Mesendoderm (in vitro differentiated cells): ENCODE data around the gene RGS17.

Experiments
- DNase-seq: peaks from one replicate; pipeline ENCODE4 v3.0.0; 2013
- H2AK5ac ChIP-seq: 2 replicates; pipeline ENCODE4 v1.6.1; 2013; ENCODE audit warnings: low read length, inconsistent platforms
- H2BK120ac ChIP-seq: 2 replicates; pipeline ENCODE4 v1.6.1; 2013; ENCODE audit warnings: low read depth, mild to moderate bottlenecking, low read length, moderate library complexity, mixed read lengths
- H2BK15ac ChIP-seq: replicated peaks from 2 replicates; pipeline ENCODE4 v1.6.1; 2013; ENCODE audit warnings: low read depth, mild to moderate bottlenecking, moderate library complexity
- H2BK5ac ChIP-seq: 2 replicates; pipeline ENCODE4 v1.6.1; 2013; ENCODE audit warnings: low read length, inconsistent platforms
- H3K18ac ChIP-seq: 2 replicates; pipeline ENCODE4 v1.6.1; 2013; ENCODE audit warnings: mild to moderate bottlenecking, low read length, mixed read lengths
- H3K23ac ChIP-seq: one replicate; pipeline ENCODE4 v1.6.1; 2013; ENCODE audit warnings: low read length
- H3K27ac ChIP-seq: 2 replicates; pipeline ENCODE4 v1.5.1; 2013; ENCODE audit warnings: low read depth, mild to moderate bottlenecking, inconsistent platforms, low read length, moderate library complexity
- H3K27me3 ChIP-seq: 2 replicates; pipeline ENCODE4 v1.6.1; 2013; ENCODE audit warnings: low read length, control low read depth, mild to moderate bottlenecking, inconsistent platforms; ENCODE audit not compliant: insufficient read depth, poor library complexity
- H3K36me3 ChIP-seq: 2 replicates; pipeline ENCODE4 v1.6.1; 2013; ENCODE audit warnings: low read length, inconsistent platforms; ENCODE audit not compliant: control insufficient read depth, insufficient read depth
- H3K4ac ChIP-seq: one replicate; pipeline ENCODE4 v1.6.1; 2013; ENCODE audit warnings: low read depth, mild to moderate bottlenecking, low read length, moderate library complexity
- H3K4me1 ChIP-seq: 2 replicates; pipeline ENCODE4 v1.6.1; 2013; ENCODE audit warnings: low read depth, low read length, inconsistent platforms; ENCODE audit not compliant: control insufficient read depth
- H3K4me2 ChIP-seq: 2 replicates; pipeline ENCODE4 v1.6.1; 2013; ENCODE audit warnings: low read length
- H3K4me3 ChIP-seq: 2 replicates; pipeline ENCODE4 v1.5.1; 2013; ENCODE audit warnings: mild to moderate bottlenecking, low read length
- H3K56ac ChIP-seq: one replicate; pipeline ENCODE4 v1.6.1; 2013; ENCODE audit warnings: low read length
- H3K79me1 ChIP-seq: 2 replicates; pipeline ENCODE4 v1.6.1; 2013; ENCODE audit warnings: low read length, inconsistent platforms
- H3K79me2 ChIP-seq: 2 replicates; pipeline ENCODE4 v1.6.1; 2013; ENCODE audit warnings: mild to moderate bottlenecking, low read length; ENCODE audit not compliant: control insufficient read depth, insufficient read depth
- H3K9ac ChIP-seq: 2 replicates; pipeline ENCODE4 v1.6.1; 2013; ENCODE audit warnings: low read length, inconsistent platforms
- H4K5ac ChIP-seq: one replicate; pipeline ENCODE4 v1.6.1; 2013; ENCODE audit warnings: low read length
- H4K8ac ChIP-seq: one replicate; pipeline ENCODE4 v1.6.1; 2013; ENCODE audit warnings: low read depth, mild to moderate bottlenecking, control low read depth, low read length, moderate library complexity
- WGBS: extraction: QIAGEN DNeasy Blood & Tissue Kit; methylation state at CpG from one replicate; pipeline ENCODE4 v1.1.7; 2013; ENCODE audit warnings: low lambda C conversion rate, missing lambda C conversion rate; ENCODE audit not compliant: insufficient coverage; ENCODE audit errors: extremely low coverage; 5-methylcytosine and 5-hydroxymethylcytosine counted together

The RGS17 gene

GRCh38 chr6:153146413-153146812, 15.3 kb upstream of the RGS17 start:
- no peak overlapping the region for H3K4me3 ChIP-seq

GRCh38 chr6:153145591-153145990, 14.5 kb upstream of the RGS17 start:
- no peak overlapping the region for H3K56ac ChIP-seq
- H2BK15ac ChIP-seq = no peak overlapping the region
- no peak overlapping the region for H3K23ac ChIP-seq
- no peak overlapping the region for H2BK120ac ChIP-seq
- H3K9ac ChIP-seq = no peak overlapping the region
- no peak overlapping the region for H3K4me3 ChIP-seq
- no peak overlapping the region for H3K18ac ChIP-seq
- H4K8ac ChIP-seq = no peak overlapping the region
- DNase-seq = peak; percentile 22
- H3K27me3 ChIP-seq = no peaks in the 10 kb centered on the region
- no peak overlapping the region for H4K5ac ChIP-seq
- H2BK5ac ChIP-seq = no peak overlapping the region
- H3K79me2 ChIP-seq = no peaks in the 10 kb centered on the region
- no peaks in the 10 kb centered on the region for H3K79me1 ChIP-seq
- no peaks in the 10 kb centered on the region for H3K4me1 ChIP-seq
- no peak overlapping the region for H3K4me2 ChIP-seq
- WGBS = no CpG with 5 or more reads among the region's 4 CpGs
- H2AK5ac ChIP-seq = no peak overlapping the region
- no peak overlapping the region for H3K27ac ChIP-seq
- H3K36me3 ChIP-seq = no peaks in the 10 kb centered on the region
- H3K4ac ChIP-seq = no peak overlapping the region

More at GRCh38 chr6:153146413-153146812, 15.3 kb upstream of the RGS17 start:
- Histone ChIP-seq H3K18ac (no peak overlapping the region), H2BK120ac (no peak overlapping the region), H2BK15ac (no peak overlapping the region), H2AK5ac (no peak overlapping the region), H3K9ac (no peak overlapping the region), H3K36me3 (no peaks in the 10 kb centered on the region), H3K4ac (no peak overlapping the region), H3K79me2 (no peaks in the 10 kb centered on the region), H3K4me2 (no peak overlapping the region), H4K5ac (no peak overlapping the region), H2BK5ac (no peak overlapping the region), H4K8ac (no peak overlapping the region), H3K56ac (no peak overlapping the region), H3K27me3 (no peaks in the 10 kb centered on the region), H3K23ac (no peak overlapping the region), H3K4me1 (no peaks in the 10 kb centered on the region), H3K27ac (no peak overlapping the region), H3K79me1 (no peaks in the 10 kb centered on the region)
- DNase-seq = no peak

GRCh38 chr6:153143200-153143599, 12.1 kb upstream of the RGS17 start:
- no peak overlapping the region for H2AK5ac ChIP-seq
- H3K56ac ChIP-seq = no peak overlapping the region
- no peak overlapping the region for H2BK5ac ChIP-seq
- H3K4ac ChIP-seq = no peak overlapping the region
- no peak overlapping the region for H3K27ac ChIP-seq
- DNase-seq = no peak
- no peaks in the 10 kb centered on the region for H3K4me1 ChIP-seq
- H3K23ac ChIP-seq = no peak overlapping the region
- H3K79me1 ChIP-seq = no peaks in the 10 kb centered on the region
- WGBS = no CpG with 5 or more reads among the region's 4 CpGs
- H3K27me3 ChIP-seq = peaks cover 2% of the 10 kb centered on the region
- H3K4me3 ChIP-seq = no peak overlapping the region
- no peak overlapping the region for H3K4me2 ChIP-seq
- H3K79me2 ChIP-seq = no peaks in the 10 kb centered on the region
- no peak overlapping the region for H4K5ac ChIP-seq
- H3K18ac ChIP-seq = no peak overlapping the region
- no peaks in the 10 kb centered on the region for H3K36me3 ChIP-seq
- H2BK120ac ChIP-seq = no peak overlapping the region
- no peak overlapping the region for H3K9ac ChIP-seq
- H4K8ac ChIP-seq = no peak overlapping the region
- no peak overlapping the region for H2BK15ac ChIP-seq

- Histone ChIP-seq H3K4ac (no peak overlapping the region), H3K79me2 (no peaks in the 10 kb centered on the region), H3K18ac (no peak overlapping the region), H3K56ac (no peak overlapping the region), H3K23ac (no peak overlapping the region), H2BK120ac (no peak overlapping the region), H2AK5ac (no peak overlapping the region), H4K5ac (no peak overlapping the region), H3K4me1 (no peaks in the 10 kb centered on the region), H3K9ac (no peak overlapping the region), H3K4me2 (no peak overlapping the region), H3K4me3 (no peak overlapping the region), H3K27ac (no peak overlapping the region), H2BK5ac (no peak overlapping the region), H3K27me3 (peaks cover 2% of the 10 kb centered on the region), H3K36me3 (no peaks in the 10 kb centered on the region), H3K79me1 (no peaks in the 10 kb centered on the region), H2BK15ac (no peak overlapping the region), H4K8ac (no peak overlapping the region)
- no CpG with 5 or more reads among the region's 2 CpGs for WGBS
- no peak for DNase-seq
Observed at GRCh38 chr6:153140299-153140698, 9.2 kb upstream of the RGS17 start.

GRCh38 chr6:153138930-153139329, 7.8 kb upstream of the RGS17 start:
- no peak overlapping the region for H3K27ac ChIP-seq
- H2BK120ac ChIP-seq = no peak overlapping the region
- no peak overlapping the region for H3K4ac ChIP-seq
- H3K36me3 ChIP-seq = no peaks in the 10 kb centered on the region
- H2AK5ac ChIP-seq = no peak overlapping the region
- H3K23ac ChIP-seq = no peak overlapping the region
- H3K18ac ChIP-seq = no peak overlapping the region
- WGBS = no CpG with 5 or more reads among the region's 1 CpG
- no peak overlapping the region for H3K4me3 ChIP-seq
- no peaks in the 10 kb centered on the region for H3K79me2 ChIP-seq
- H3K9ac ChIP-seq = no peak overlapping the region
- DNase-seq = no peak
- no peaks in the 10 kb centered on the region for H3K4me1 ChIP-seq
- no peak overlapping the region for H2BK5ac ChIP-seq
- no peak overlapping the region for H3K4me2 ChIP-seq
- H4K5ac ChIP-seq = no peak overlapping the region
- H4K8ac ChIP-seq = no peak overlapping the region
- H3K79me1 ChIP-seq = no peaks in the 10 kb centered on the region
- H3K56ac ChIP-seq = no peak overlapping the region
- H3K27me3 ChIP-seq = peaks cover 2% of the 10 kb centered on the region
- no peak overlapping the region for H2BK15ac ChIP-seq

GRCh38 chr6:153135681-153136080, 4.6 kb upstream of the RGS17 start:
- Histone ChIP-seq H3K27me3 (peaks cover 2% of the 10 kb centered on the region), H4K5ac (no peak overlapping the region), H3K23ac (no peak overlapping the region), H3K9ac (no peak overlapping the region), H3K79me2 (no peaks in the 10 kb centered on the region), H3K4ac (no peak overlapping the region), H3K79me1 (no peaks in the 10 kb centered on the region), H3K4me1 (no peaks in the 10 kb centered on the region), H2AK5ac (no peak overlapping the region), H3K18ac (no peak overlapping the region), H2BK120ac (no peak overlapping the region), H4K8ac (no peak overlapping the region), H3K27ac (no peak overlapping the region), H2BK15ac (no peak overlapping the region), H3K4me2 (no peak overlapping the region), H3K56ac (no peak overlapping the region), H3K4me3 (no peak overlapping the region), H3K36me3 (no peaks in the 10 kb centered on the region), H2BK5ac (no peak overlapping the region)
- no peak for DNase-seq
- WGBS = no CpG with 5 or more reads among the region's 2 CpGs
